IPS DF 19.7 (cell line): Measurements from ENCODE around the gene DISP1.

Source experiments
- DNase-seq: peaks from one replicate; pipeline ENCODE4 v3.0.0-alpha.2; 2013; ENCODE audit warnings: low read depth, low spot score

DISP1 gene, protein sequence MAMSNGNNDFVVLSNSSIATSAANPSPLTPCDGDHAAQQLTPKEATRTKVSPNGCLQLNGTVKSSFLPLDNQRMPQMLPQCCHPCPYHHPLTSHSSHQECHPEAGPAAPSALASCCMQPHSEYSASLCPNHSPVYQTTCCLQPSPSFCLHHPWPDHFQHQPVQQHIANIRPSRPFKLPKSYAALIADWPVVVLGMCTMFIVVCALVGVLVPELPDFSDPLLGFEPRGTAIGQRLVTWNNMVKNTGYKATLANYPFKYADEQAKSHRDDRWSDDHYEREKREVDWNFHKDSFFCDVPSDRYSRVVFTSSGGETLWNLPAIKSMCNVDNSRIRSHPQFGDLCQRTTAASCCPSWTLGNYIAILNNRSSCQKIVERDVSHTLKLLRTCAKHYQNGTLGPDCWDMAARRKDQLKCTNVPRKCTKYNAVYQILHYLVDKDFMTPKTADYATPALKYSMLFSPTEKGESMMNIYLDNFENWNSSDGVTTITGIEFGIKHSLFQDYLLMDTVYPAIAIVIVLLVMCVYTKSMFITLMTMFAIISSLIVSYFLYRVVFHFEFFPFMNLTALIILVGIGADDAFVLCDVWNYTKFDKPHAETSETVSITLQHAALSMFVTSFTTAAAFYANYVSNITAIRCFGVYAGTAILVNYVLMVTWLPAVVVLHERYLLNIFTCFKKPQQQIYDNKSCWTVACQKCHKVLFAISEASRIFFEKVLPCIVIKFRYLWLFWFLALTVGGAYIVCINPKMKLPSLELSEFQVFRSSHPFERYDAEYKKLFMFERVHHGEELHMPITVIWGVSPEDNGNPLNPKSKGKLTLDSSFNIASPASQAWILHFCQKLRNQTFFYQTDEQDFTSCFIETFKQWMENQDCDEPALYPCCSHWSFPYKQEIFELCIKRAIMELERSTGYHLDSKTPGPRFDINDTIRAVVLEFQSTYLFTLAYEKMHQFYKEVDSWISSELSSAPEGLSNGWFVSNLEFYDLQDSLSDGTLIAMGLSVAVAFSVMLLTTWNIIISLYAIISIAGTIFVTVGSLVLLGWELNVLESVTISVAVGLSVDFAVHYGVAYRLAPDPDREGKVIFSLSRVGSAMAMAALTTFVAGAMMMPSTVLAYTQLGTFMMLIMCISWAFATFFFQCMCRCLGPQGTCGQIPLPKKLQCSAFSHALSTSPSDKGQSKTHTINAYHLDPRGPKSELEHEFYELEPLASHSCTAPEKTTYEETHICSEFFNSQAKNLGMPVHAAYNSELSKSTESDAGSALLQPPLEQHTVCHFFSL (N-terminal part only)

GRCh38 chr1:222814536-222815439 lies at the start of gene DISP1:
TSS of gene DISP1 (plus strand) at chr1:222815039. CDS start at chr1:222942824, 127,785 bp downstream.
- peak; percentile 40 for DNase-seq

DNA sequence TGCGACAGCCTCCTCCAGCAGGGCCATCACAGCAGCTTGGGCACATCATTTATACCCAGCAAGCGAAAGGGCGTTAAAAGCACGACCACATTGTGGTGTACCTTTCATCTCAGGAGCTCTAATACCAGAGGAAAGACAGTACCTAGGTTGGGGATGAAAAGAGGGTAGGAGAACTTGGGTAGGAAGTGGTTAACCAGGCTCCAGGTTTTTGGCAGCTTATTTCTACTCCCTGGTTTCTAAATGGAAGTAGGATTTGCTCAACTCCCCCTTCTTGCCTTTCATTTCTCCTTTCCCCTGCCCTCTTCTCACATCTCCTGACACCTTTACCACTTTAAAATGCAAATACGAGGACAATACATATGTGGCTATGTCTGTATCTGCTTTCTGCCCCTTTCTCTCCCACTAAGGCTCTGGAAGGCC lies 47.7 kb upstream of the DISP1 start:
- no peak for DNase-seq

DNA sequence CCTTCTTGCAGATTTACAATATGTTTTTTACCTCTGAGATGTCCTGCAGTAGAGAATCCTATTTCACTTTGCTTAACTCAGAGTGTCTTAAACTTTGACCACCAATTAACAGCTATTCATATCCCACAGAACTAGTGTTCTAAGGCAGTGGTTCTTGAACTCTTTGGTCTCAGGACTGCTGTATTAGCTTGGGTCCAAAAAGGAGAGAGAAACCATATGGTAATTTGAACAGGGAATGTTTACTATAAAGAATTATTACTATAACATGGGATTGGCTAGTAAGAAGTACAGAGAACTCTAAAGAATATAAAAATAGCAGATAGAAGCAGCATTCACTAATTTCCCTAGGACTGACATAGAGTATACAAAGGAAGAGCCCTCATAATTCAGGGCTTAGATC lies 46.2 kb upstream of the DISP1 start:
- DNase-seq, result no peak

- DNase-seq, result no peak
Measured at GRCh38 chr1:222769181-222769580, 45.7 kb upstream of the DISP1 start.

DNA sequence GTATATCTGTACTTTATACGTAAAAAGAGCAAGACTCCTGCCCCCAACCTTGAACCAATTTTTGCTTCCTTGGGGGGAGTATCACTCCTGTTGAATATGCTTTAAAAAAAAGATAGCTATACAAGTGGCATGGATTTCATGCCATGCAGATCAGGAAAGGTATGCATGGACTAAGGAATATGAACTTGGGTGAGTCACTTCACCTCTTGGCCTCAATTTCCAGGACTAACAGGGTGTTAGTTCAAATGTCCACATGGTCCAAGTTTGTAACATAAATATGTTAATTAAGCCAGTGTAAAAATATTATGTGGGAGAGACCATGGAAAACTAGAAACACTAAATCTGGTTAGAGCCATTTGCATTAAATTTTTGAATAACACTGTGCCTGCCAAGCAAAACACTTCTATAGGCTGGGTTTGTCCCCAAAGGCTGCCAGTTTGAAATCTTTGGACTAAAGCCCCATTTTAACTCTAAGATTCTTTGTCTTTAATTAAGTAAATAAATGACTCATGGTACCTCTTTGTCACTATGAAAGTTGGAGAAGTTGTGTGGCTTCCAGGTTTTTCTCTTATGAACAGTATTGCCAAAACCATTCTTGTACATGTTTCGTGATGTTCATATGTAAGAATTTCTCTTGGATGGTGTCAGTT lies 44.7 kb upstream of the DISP1 start:
- DNase-seq, result no peak

GRCh38 chr1:222772996-222773379 lies 41.9 kb upstream of the DISP1 start:
- no peak for DNase-seq

DNA sequence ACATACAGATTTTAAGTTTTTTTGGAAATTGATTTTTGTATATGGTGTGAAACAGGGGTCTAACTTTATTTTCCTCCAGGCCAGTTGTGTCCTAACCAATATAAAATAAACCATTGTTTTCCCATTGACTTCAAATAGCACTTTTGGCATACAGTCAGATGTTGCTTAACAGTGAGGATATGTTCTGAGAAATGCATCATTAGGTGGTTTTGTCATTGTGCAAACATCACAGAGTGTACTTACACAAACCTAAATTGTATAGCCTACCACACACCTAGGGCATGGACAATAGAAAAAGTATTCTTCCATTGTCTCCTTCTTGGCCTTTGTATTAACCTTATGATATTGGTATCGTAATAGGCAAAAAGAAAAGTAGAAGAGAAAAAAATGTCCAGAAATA lies 37.4 kb upstream of the DISP1 start:
- no peak for DNase-seq

DNA sequence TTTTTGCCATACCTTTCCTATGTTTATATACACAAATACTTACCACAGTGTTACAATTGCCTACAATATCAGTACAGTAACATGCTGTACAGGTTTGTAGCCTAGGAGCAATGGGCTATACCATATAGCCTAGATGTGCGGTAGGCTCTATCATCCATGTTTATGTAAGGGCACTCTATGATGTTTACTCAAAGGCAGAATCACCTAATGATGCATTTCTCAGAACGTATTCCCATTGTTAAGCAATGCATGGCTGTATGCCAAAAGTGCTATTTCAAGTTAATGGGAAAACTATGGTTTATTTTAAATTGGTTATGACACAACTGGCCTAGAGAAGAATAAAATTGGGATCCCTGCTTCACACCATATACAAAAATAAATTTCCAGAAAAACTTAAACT lies 36.9 kb upstream of the DISP1 start:
- no peak for DNase-seq

DNA sequence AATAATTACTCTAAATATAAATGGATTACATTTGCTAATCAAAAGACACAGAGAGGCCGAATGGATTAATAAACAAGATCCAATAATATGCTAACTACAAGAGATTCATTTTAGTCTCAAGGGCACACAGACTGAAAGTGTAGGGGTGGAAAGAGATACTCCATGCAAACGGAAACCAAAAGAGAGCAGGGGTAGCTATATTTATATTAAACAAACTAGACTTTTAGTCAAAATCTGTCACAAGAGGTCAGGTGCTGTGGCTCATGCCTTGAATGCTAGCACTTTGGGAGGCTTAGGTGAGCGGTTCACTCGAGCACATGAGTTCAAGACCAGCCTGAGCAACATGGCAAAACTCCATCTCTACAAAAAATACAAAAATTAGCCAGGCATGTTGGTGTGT lies 33.6 kb upstream of the DISP1 start:
- DNase-seq, result no peak

DNA sequence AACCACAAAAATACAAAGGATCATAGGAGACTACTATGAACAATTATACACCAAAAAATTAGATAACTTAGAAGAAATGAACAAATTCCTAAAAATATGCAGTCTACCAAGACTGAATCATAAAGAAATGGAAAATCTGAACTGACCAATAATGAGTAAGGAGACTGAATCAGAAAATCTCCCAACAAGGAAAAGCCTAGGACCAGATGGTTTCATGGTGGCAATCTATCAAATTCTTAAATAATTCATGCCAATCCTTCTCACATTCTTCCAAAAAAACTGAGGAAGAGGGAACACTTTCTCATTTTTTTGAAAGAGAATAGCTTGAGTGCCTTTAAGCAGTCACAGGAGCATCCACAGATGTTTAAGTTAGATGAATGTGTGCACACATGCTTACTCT lies 31.8 kb upstream of the DISP1 start:
- DNase-seq, result no peak

DNA sequence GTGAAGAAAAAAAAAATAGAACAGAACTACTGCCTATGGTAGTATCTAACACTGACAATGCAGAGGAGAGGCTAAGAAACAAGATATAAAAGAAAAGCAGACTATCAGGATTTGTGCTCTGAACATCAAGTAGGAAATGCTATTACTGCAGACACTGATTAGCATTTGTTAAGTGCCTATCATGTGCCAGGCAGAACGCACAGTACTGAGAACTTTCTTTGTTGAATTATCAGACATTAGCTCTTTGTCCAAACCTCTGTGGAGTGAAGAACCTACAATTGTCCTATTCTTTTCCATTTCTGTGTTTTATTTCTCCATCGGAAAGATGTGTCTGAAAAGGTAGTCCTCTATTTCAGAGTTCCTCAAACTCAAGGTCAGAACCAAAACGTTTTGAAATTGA lies 30.5 kb upstream of the DISP1 start:
- DNase-seq, result no peak

GRCh38 chr1:222784916-222785315 lies 29.9 kb upstream of the DISP1 start:
- DNase-seq, result no peak

DNA sequence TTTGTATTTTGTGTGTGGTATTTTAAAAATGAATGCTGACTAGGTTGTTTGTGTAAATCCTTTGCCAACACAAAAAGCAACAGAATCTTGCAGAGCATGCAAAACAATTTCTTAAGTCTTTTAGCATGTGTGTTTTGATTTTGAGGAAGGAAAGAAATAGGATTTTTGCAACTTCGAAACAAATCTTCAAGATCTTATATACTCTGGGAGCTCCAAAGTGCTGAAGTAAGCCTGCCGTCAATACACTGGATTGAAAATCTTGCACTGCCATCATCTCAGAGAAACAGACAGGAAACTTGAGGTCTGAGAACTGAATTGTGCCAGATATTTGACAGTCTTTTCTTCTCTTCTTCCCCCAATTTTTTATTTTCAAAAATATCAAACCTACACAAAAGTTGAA lies 29.3 kb upstream of the DISP1 start:
- DNase-seq, result no peak

DNA sequence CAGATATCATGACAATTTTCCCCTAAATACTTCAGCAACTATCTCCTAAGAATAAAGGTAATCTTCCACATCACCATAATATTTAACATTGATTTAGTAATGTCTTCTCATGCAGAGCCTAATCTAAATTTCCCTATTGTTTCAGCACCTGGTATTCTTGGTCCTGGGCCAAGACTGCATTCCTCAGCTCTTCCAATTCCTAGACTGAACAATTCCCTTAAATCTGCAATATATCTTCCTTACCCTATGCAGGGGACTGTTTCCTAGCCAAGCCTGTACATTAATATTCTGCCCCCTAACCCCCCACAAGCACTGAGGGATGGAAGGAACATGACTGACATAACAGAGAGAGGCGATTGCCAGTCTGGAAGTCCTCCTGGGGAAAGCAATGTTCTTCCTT lies 28.7 kb upstream of the DISP1 start:
- no peak for DNase-seq

DNA sequence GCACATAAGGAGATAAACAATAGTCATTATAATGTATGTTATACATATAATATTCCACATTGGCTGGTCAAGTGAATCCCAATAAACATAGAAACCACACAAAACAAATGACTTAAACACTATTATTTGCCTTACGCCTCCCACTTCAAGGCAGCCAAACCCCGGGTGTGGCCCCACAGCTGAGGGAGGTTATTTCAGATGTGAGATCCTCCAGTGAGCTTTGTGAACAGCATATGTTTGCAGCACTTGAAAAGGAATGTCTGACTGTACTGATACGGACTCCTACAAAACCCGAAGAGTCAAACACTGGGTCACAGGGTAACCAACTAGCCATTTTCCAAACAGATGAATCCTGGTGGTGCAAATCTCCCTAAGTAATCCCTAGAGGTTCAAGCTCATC lies 27.1 kb upstream of the DISP1 start:
- DNase-seq, result no peak

DNA sequence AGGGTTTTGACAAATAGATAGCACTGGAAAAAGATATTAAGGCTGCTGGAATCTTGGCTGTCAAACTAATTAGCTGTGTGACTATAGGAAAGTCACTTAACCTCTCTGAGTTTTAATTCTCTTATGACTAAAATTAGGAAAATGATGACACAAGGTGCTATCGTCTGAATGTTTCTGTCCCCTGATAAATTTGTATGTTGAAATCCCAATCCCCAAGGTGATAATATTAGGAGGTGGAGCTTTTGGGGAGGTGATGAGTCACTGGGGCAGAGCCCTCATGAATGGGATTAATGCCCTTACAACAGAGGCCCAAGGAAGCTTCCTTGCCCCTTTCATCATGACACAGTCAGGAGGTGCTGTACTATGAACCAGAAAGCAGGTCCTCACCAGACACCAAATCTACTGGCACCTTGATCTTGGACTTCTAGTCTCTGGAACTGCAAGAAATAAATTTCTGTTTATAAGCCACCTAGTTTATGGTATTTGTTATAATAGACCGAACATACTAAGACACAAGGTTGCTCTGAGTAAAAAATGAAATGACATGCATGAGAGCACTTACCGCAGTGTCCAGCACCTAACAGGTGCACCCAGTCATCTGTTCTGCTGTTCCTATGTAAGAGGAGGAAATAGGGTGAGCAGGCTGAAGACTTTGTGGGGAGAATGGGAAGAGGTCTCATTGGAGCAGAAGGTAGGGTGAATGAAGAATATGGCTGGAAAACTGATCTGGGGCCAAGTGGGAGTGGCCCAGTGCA lies 26.3 kb upstream of the DISP1 start:
- DNase-seq, result no peak

- DNase-seq, result no peak
Measured at GRCh38 chr1:222790115-222790514, 24.7 kb upstream of the DISP1 start.

DNA sequence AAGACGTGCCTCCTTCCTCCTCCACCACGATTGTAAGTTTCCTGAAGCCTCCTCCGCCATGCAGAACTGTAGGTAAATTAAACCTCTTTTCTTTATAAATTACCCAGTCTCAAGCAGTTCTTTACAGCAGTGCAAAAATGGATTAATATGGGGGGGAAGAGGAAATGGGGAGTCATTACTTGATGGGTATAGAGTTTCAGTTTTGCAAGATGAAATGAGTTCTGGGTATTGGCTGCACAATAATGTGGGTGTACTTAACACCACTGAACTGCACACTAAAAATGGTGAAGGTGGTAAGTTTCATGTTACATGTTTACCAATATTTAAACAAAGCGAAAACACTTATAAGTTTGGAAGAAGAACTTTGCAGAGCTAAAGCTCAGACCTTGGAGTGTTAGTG lies 24.3 kb upstream of the DISP1 start:
- DNase-seq, result no peak

DNA sequence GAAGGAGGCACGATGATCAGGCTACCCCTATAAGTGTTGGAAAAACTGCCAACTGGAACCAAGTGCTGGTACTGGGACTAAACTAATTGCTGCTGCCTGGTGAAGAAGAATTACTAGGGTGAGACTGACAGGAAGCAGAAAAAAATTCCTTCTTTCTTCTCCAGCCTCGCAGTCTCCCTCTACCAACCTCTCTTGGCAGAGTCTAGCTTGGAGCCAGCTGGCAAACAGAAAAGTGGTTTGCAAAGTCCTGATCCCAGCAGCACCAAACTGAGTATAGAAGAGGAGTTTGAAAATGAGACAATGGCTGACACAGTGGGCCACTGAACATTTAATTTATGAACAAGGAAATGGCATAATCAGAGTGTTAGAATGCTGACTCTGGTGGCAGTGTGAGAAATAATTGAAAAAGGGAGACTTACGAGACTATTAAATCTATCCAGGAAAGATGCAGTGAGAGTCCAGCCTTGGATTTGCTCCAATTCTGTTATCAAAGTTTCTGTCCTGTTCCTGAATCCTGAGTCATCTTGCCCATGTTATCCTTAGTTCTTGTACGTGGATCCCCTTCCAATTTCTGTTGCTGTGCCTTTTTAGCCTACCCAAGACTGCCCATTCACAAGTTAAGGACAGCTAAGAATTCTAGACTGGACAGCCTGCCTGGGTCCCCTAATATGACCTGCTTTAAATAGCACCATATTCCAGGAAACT lies 23.7 kb upstream of the DISP1 start:
- DNase-seq, result no peak
